DND-41 (cell line): Measurements from ENCODE around the gene GDA.

Experiments
- ATAC-seq: fragments of 200-7000 bp; cut with Tn5 transposase; 3 replicates; pipeline ENCODE4 v1.9.1; 2021; ENCODE audit warnings: low read depth; ENCODE audit not compliant: insufficient read depth
- DNase-seq: peaks from one replicate; pipeline ENCODE4 v3.0.0-alpha.2; 2020
- H2AFZ ChIP-seq: 2 replicates; pipeline ENCODE4 v1.6.0; 2012; ENCODE audit warnings: low read depth, low read length
- H3K27ac ChIP-seq: 2 replicates; pipeline ENCODE4 v1.5.1; 2012; ENCODE audit warnings: low read length, inconsistent platforms
- H3K27me3 ChIP-seq: fragments of 200-600 bp; sonication (generic); 2 replicates; pipeline ENCODE4 v1.6.0; 2012; ENCODE audit warnings: low read length, mild to moderate bottlenecking, inconsistent platforms; ENCODE audit not compliant: insufficient read depth, poor library complexity
- H3K36me3 ChIP-seq: 2 replicates; pipeline ENCODE4 v1.5.1; 2012; ENCODE audit warnings: low read length, inconsistent platforms; ENCODE audit not compliant: insufficient read depth
- H3K4me1 ChIP-seq: 2 replicates; pipeline ENCODE4 v1.5.1; 2012; ENCODE audit warnings: mild to moderate bottlenecking, low read length; ENCODE audit not compliant: insufficient read depth
- H3K4me2 ChIP-seq: 2 replicates; pipeline ENCODE4 v1.6.0; 2012; ENCODE audit warnings: mild to moderate bottlenecking, moderate library complexity, low read length, inconsistent platforms; ENCODE audit not compliant: insufficient read depth
- H3K4me3 ChIP-seq, 2 experiments: fragments of 200-600 bp in 1 of 2; shearing (Covaris generic) in 1 of 2; 2 replicates each; pipeline ENCODE4 v1.5.1; 2012 to 2016; ENCODE audit warnings: inconsistent platforms in 2 of 2, low read length in 2 of 2, mild to moderate bottlenecking in 2 of 2, low read depth in 1 of 2, moderate library complexity in 1 of 2
- H3K79me2 ChIP-seq: 2 replicates; pipeline ENCODE4 v1.6.0; 2012; ENCODE audit warnings: low read length, inconsistent platforms; ENCODE audit not compliant: insufficient read depth
- H3K9ac ChIP-seq: 2 replicates; pipeline ENCODE4 v1.6.0; 2012; ENCODE audit warnings: low read depth, mild to moderate bottlenecking, inconsistent platforms, low read length, moderate library complexity
- H3K9me3 ChIP-seq: 2 replicates; pipeline ENCODE4 v1.5.1; 2012; ENCODE audit warnings: low read length, moderate library complexity, mild to moderate bottlenecking, inconsistent platforms; ENCODE audit not compliant: insufficient read depth, severe bottlenecking
- H4K20me1 ChIP-seq: 2 replicates; pipeline ENCODE4 v1.6.0; 2012; ENCODE audit warnings: low read length; ENCODE audit not compliant: insufficient read depth
- CTCF ChIP-seq: IDR thresholded peaks from 2 replicates; pipeline ENCODE4 v1.5.1; 2012; ENCODE audit warnings: borderline replicate concordance, low read length, moderate library complexity, mild to moderate bottlenecking; ENCODE audit not compliant: poor library complexity, severe bottlenecking; ENCODE audit errors: extremely low read depth
- EZH2 ChIP-seq: IDR thresholded peaks from 3 replicates; pipeline ENCODE4 v1.6.1; 2012; ENCODE audit warnings: borderline replicate concordance, low read depth, mild to moderate bottlenecking, moderate library complexity, low read length, inconsistent platforms; ENCODE audit not compliant: severe bottlenecking

GDA gene

GRCh38 chr9:72254901-72255545 is 105.8 kb downstream of the GDA start:
- Histone ChIP-seq H4K20me1 (no peaks in the 10 kb centered on the region), H3K4me2 (no peak overlapping the region), H3K4me1 (no peaks in the 10 kb centered on the region), H3K79me2 (no peaks in the 10 kb centered on the region), H3K36me3 (no peaks in the 10 kb centered on the region), H3K9me3 (no peaks in the 10 kb centered on the region), H3K27me3 (peaks cover 7% of the 10 kb centered on the region), H2AFZ (no peak overlapping the region), H3K4me3 (no peak overlapping the region), H3K9ac (no peak overlapping the region), H3K27ac (no peak overlapping the region)
- TF ChIP-seq CTCF, result no peak
- ATAC-seq (no peak), DNase-seq (no peak)

GRCh38 chr9:72255569-72255968 is 106.3 kb downstream of the GDA start:
- no peak for TF ChIP-seq CTCF
- TF ChIP-seq EZH2, result no peak
- H3K9me3 ChIP-seq, result no peaks in the 10 kb centered on the region
- ATAC-seq (no peak), DNase-seq (no peak)
- H3K36me3 ChIP-seq, result no peaks in the 10 kb centered on the region
- no peak overlapping the region for H3K4me2 ChIP-seq
- no peak overlapping the region for H3K4me3 ChIP-seq
- peaks cover 7% of the 10 kb centered on the region for H3K27me3 ChIP-seq
- H4K20me1 ChIP-seq, result no peaks in the 10 kb centered on the region
- H3K27ac ChIP-seq, result no peak overlapping the region
- H3K79me2 ChIP-seq, result no peaks in the 10 kb centered on the region
- no peak overlapping the region for H3K9ac ChIP-seq
- no peaks in the 10 kb centered on the region for H3K4me1 ChIP-seq
- H2AFZ ChIP-seq, result no peak overlapping the region

- DNase-seq, result no peak
- H3K4me1 ChIP-seq, result no peaks in the 10 kb centered on the region
- no peak for TF ChIP-seq CTCF
- TF ChIP-seq EZH2, result no peak
- no peak overlapping the region for H3K4me2 ChIP-seq
- no peak overlapping the region for H2AFZ ChIP-seq
- peaks cover 7% of the 10 kb centered on the region for H3K27me3 ChIP-seq
- no peaks in the 10 kb centered on the region for H3K9me3 ChIP-seq
- H3K27ac ChIP-seq, result no peak overlapping the region
- no peaks in the 10 kb centered on the region for H3K79me2 ChIP-seq
- no peak for ATAC-seq
- H3K36me3 ChIP-seq, result no peaks in the 10 kb centered on the region
- H3K4me3 ChIP-seq, result no peak overlapping the region
- no peak overlapping the region for H3K9ac ChIP-seq
- H4K20me1 ChIP-seq, result no peaks in the 10 kb centered on the region
These were observed 107.7 kb downstream of the GDA start for GRCh38 chr9:72256931-72257330.

GRCh38 chr9:72257814-72258213 is 108.6 kb downstream of the GDA start:
- ATAC-seq, result no peak
- H3K36me3 ChIP-seq, result no peaks in the 10 kb centered on the region
- H2AFZ ChIP-seq, result no peak overlapping the region
- no peaks in the 10 kb centered on the region for H3K9me3 ChIP-seq
- no peak for DNase-seq
- no peaks in the 10 kb centered on the region for H4K20me1 ChIP-seq
- peaks cover 7% of the 10 kb centered on the region for H3K27me3 ChIP-seq
- no peaks in the 10 kb centered on the region for H3K79me2 ChIP-seq
- no peaks in the 10 kb centered on the region for H3K4me1 ChIP-seq
- no peak overlapping the region for H3K4me3 ChIP-seq
- no peak overlapping the region for H3K9ac ChIP-seq
- H3K4me2 ChIP-seq, result no peak overlapping the region
- TF ChIP-seq CTCF (no peak), EZH2 (no peak)
- H3K27ac ChIP-seq, result no peak overlapping the region
